Retinal pigment epithelial cell (primary cell): ENCODE data around the gene FRMPD2.

Experiments used
- DNase-seq: peaks from one replicate; pipeline ENCODE4 v3.0.0-alpha.2; 2010; ENCODE audit warnings: low read depth
- H3K4me3 ChIP-seq: 2 replicates; pipeline ENCODE4 v1.5.1; 2011; ENCODE audit warnings: mild to moderate bottlenecking, low read length, control low read depth, moderate library complexity
- CTCF ChIP-seq: conservative IDR thresholded peaks from 2 replicates; pipeline ENCODE4 v1.5.1; 2011; ENCODE audit warnings: low read depth, low read length, control low read depth, inconsistent platforms

FRMPD2 gene

GRCh38 chr10:48306870-48307710, 32.6 kb upstream of the FRMPD2 start:
- peak overlapping the region; percentile 81 for H3K4me3 ChIP-seq
- no peak for TF ChIP-seq CTCF
- no peak for DNase-seq

GRCh38 chr10:48306265-48306869, 31.9 kb upstream of the FRMPD2 start, which contains the start of gene MAPK8:
TSS of gene MAPK8 (plus strand) at chr10:48306677. CDS start at chr10:48401661, 94,984 bp downstream.
- peak; percentile 55 for DNase-seq
- TF ChIP-seq CTCF, result no peak
- peak within 1 kb of the TSS; percentile 81 for H3K4me3 ChIP-seq

GRCh38 chr10:48305905-48306264, 31.4 kb upstream of the FRMPD2 start:
- peak overlapping the region; percentile 44 for H3K4me3 ChIP-seq
- DNase-seq, result no peak
- TF ChIP-seq CTCF, result no peak

- TF ChIP-seq CTCF, result no peak
- no peak for DNase-seq
- H3K4me3 ChIP-seq, result no peak overlapping the region
These were observed 28.3 kb upstream of the FRMPD2 start for GRCh38 chr10:48302515-48303476.

- no peak for TF ChIP-seq CTCF
These were observed 26.1 kb upstream of the FRMPD2 start for GRCh38 chr10:48300556-48300955.

GRCh38 chr10:48299692-48300091, 25.2 kb upstream of the FRMPD2 start:
- no peak for DNase-seq
- H3K4me3 ChIP-seq, result no peak overlapping the region
- TF ChIP-seq CTCF, result no peak

More at GRCh38 chr10:48300556-48300955, 26.1 kb upstream of the FRMPD2 start:
- DNase-seq, result no peak
- H3K4me3 ChIP-seq, result no peak overlapping the region
